Measurements from ENCODE around the gene TNK2.

DNA sequence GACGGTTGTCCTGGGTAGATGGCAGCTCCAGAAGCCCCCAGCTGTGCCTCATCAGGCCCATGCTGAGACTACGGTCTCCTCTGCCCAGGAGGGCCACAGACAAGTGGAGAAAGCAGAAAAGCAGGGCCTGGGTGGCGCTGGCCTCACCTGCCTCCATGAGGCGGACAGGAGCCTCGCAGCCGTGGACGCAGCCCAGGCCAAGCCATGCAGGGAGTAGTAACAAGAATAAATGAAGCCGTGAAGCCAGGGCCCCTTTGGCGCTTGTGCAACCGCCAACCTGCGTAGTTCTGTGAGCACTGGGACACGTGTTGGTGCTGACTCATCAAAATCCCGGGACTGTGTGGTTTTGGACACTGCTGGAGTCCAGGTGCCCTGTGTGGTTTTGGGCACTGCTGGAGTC is 84.4 kb downstream of the TNK2 start:
- no peak for TF ChIP-seq EZH2 (IDR thresholded peaks at IDR 0.05; ENCODE audit: borderline replicate concordance, low read depth, low read length, severe bottlenecking)
- TF ChIP-seq, protein P1, sequence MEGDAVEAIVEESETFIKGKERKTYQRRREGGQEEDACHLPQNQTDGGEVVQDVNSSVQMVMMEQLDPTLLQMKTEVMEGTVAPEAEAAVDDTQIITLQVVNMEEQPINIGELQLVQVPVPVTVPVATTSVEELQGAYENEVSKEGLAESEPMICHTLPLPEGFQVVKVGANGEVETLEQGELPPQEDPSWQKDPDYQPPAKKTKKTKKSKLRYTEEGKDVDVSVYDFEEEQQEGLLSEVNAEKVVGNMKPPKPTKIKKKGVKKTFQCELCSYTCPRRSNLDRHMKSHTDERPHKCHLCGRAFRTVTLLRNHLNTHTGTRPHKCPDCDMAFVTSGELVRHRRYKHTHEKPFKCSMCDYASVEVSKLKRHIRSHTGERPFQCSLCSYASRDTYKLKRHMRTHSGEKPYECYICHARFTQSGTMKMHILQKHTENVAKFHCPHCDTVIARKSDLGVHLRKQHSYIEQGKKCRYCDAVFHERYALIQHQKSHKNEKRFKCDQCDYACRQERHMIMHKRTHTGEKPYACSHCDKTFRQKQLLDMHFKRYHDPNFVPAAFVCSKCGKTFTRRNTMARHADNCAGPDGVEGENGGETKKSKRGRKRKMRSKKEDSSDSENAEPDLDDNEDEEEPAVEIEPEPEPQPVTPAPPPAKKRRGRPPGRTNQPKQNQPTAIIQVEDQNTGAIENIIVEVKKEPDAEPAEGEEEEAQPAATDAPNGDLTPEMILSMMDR (IDR thresholded peaks at IDR 0.05; ENCODE audit: borderline replicate concordance, extremely low read depth, low read length, poor library complexity, severe bottlenecking) = no peak

All from DND-41 (cell line).